Activated naive CD8-positive, alpha-beta T cell treated with anti-CD3 and anti-CD28 coated beads for 36 hours (primary cell): Measurements from ENCODE around the gene GOLGA6L2. TPM values are rescaled to one million over a fixed set of nuclear protein-coding genes. Genes with fewer than 3 reads are reported as not detected.
"Not testable (repeated sequence)": the region's sequence is repeated elsewhere in the genome, so short reads cannot be mapped to it uniquely, and the experiment has no call there.

ENCODE experiments used
- DNase-seq: peaks from one replicate; pipeline ENCODE4 v3.0.0; 2021
- H3K27ac Mint-ChIP-seq: one replicate; pipeline ENCODE4 v1.8.0; 2022; ENCODE audit warnings: mild to moderate bottlenecking, moderate library complexity, mixed read lengths
- H3K27me3 Mint-ChIP-seq: one replicate; pipeline ENCODE4 v1.8.0; 2022; ENCODE audit warnings: mild to moderate bottlenecking, mixed read lengths
- H3K36me3 Mint-ChIP-seq: one replicate; pipeline ENCODE4 v1.8.0; 2021; ENCODE audit warnings: mild to moderate bottlenecking, mixed read lengths
- H3K4me1 Mint-ChIP-seq: one replicate; pipeline ENCODE4 v1.8.0; 2021; ENCODE audit warnings: mixed read lengths
- H3K4me3 Mint-ChIP-seq: one replicate; pipeline ENCODE4 v1.8.0; 2022; ENCODE audit warnings: mild to moderate bottlenecking, moderate library complexity, mixed read lengths
- H3K9me3 Mint-ChIP-seq: one replicate; pipeline ENCODE4 v1.8.0; 2022; ENCODE audit warnings: mixed read lengths
- total RNA-seq, 2 experiments: library from RNA; stranded (reverse); gene quantifications; one replicate each; pipeline ENCODE4 v1.2.3, GENCODE V29; 2021

GOLGA6L2 gene
- total RNA-seq, 2 experiments from 2014 or later = not detected

GRCh38 chr15:23412881-23413600 is 34.0 kb downstream of the GOLGA6L2 start:
- not testable (repeated sequence) for H3K4me1 Mint-ChIP-seq, H3K9me3 Mint-ChIP-seq, H3K36me3 Mint-ChIP-seq, H3K4me3 Mint-ChIP-seq, H3K27ac Mint-ChIP-seq, H3K27me3 Mint-ChIP-seq, DNase-seq

GRCh38 chr15:23411841-23412240 is 35.2 kb downstream of the GOLGA6L2 start:
- H3K27me3 Mint-ChIP-seq = peaks cover 3% of the 10 kb centered on the region
- no peak overlapping the region for H3K27ac Mint-ChIP-seq
- H3K4me3 Mint-ChIP-seq = no peak overlapping the region
- peaks cover 4% of the 10 kb centered on the region for H3K9me3 Mint-ChIP-seq
- DNase-seq = no peak
- H3K4me1 Mint-ChIP-seq = no peaks in the 10 kb centered on the region
- no peaks in the 10 kb centered on the region for H3K36me3 Mint-ChIP-seq

- H3K4me3 Mint-ChIP-seq = no peak overlapping the region
- H3K36me3 Mint-ChIP-seq = no peaks in the 10 kb centered on the region
- H3K4me1 Mint-ChIP-seq = no peaks in the 10 kb centered on the region
- no peak for DNase-seq
- peaks cover 6% of the 10 kb centered on the region for H3K9me3 Mint-ChIP-seq
- peaks cover 12% of the 10 kb centered on the region for H3K27me3 Mint-ChIP-seq
- no peak overlapping the region for H3K27ac Mint-ChIP-seq
Measured at GRCh38 chr15:23403550-23403949, 43.5 kb downstream of the GOLGA6L2 start.

- no peak overlapping the region for H3K27ac Mint-ChIP-seq
- no peaks in the 10 kb centered on the region for H3K36me3 Mint-ChIP-seq
- H3K4me1 Mint-ChIP-seq = no peaks in the 10 kb centered on the region
- H3K27me3 Mint-ChIP-seq = peaks cover 12% of the 10 kb centered on the region
- H3K9me3 Mint-ChIP-seq = peaks cover 6% of the 10 kb centered on the region
- DNase-seq = no peak
- H3K4me3 Mint-ChIP-seq = no peak overlapping the region
Measured at GRCh38 chr15:23402544-23402943, 44.5 kb downstream of the GOLGA6L2 start.

GRCh38 chr15:23402140-23402539 is 44.9 kb downstream of the GOLGA6L2 start:
- Mint-ChIP-seq H3K9me3 (peaks cover 6% of the 10 kb centered on the region), H3K27me3 (peaks cover 12% of the 10 kb centered on the region), H3K4me1 (no peaks in the 10 kb centered on the region), H3K4me3 (no peak overlapping the region), H3K27ac (no peak overlapping the region), H3K36me3 (no peaks in the 10 kb centered on the region)
- no peak for DNase-seq

GRCh38 chr15:23401627-23402026 is 45.4 kb downstream of the GOLGA6L2 start:
- no peak for DNase-seq
- Mint-ChIP-seq H3K27me3 (peaks cover 6% of the 10 kb centered on the region), H3K4me3 (no peak overlapping the region), H3K9me3 (peaks cover under 1% of the 10 kb centered on the region), H3K36me3 (no peaks in the 10 kb centered on the region), H3K27ac (no peak overlapping the region), H3K4me1 (no peaks in the 10 kb centered on the region)

GRCh38 chr15:23399207-23399606 is 47.8 kb downstream of the GOLGA6L2 start:
- not testable (repeated sequence) for DNase-seq, H3K27ac Mint-ChIP-seq, H3K36me3 Mint-ChIP-seq, H3K4me1 Mint-ChIP-seq, H3K4me3 Mint-ChIP-seq, H3K27me3 Mint-ChIP-seq, H3K9me3 Mint-ChIP-seq

GRCh38 chr15:23398357-23398756 is 48.7 kb downstream of the GOLGA6L2 start:
- H3K36me3 Mint-ChIP-seq, H3K4me1 Mint-ChIP-seq, DNase-seq, H3K27me3 Mint-ChIP-seq, H3K4me3 Mint-ChIP-seq, H3K9me3 Mint-ChIP-seq, H3K27ac Mint-ChIP-seq: not testable (repeated sequence)

- Mint-ChIP-seq H3K27ac (no peak overlapping the region), H3K27me3 (peaks cover 8% of the 10 kb centered on the region), H3K4me3 (no peak overlapping the region), H3K36me3 (no peaks in the 10 kb centered on the region), H3K4me1 (no peaks in the 10 kb centered on the region), H3K9me3 (no peaks in the 10 kb centered on the region)
- no peak for DNase-seq
Measured at GRCh38 chr15:23397779-23398178, 49.3 kb downstream of the GOLGA6L2 start.

GRCh38 chr15:23395832-23396231 is 51.2 kb downstream of the GOLGA6L2 start:
- H3K36me3 Mint-ChIP-seq = no peaks in the 10 kb centered on the region
- H3K27ac Mint-ChIP-seq = no peak overlapping the region
- H3K4me3 Mint-ChIP-seq = no peak overlapping the region
- peaks cover 3% of the 10 kb centered on the region for H3K27me3 Mint-ChIP-seq
- no peak for DNase-seq
- H3K4me1 Mint-ChIP-seq = no peaks in the 10 kb centered on the region
- H3K9me3 Mint-ChIP-seq = no peaks in the 10 kb centered on the region

GRCh38 chr15:23395030-23395692 is 51.9 kb downstream of the GOLGA6L2 start:
- H3K4me3 Mint-ChIP-seq = no peak overlapping the region
- H3K27ac Mint-ChIP-seq = no peak overlapping the region
- H3K4me1 Mint-ChIP-seq = no peaks in the 10 kb centered on the region
- H3K27me3 Mint-ChIP-seq = peaks cover 3% of the 10 kb centered on the region
- DNase-seq = no peak
- no peaks in the 10 kb centered on the region for H3K9me3 Mint-ChIP-seq
- no peaks in the 10 kb centered on the region for H3K36me3 Mint-ChIP-seq

Other genes with a start within 250 kb of the GOLGA6L2 start
- not detected for gene GOLGA6L26, start 113.0 kb downstream of the GOLGA6L2 start, total RNA-seq
- gene GOLGA8S, start 92.5 kb downstream of the GOLGA6L2 start, total RNA-seq = under 1 TPM in 1 of 2 experiments, not detected in 1; 0.18 TPM
- gene MKRN3, start 118.4 kb upstream of the GOLGA6L2 start, total RNA-seq = 1 to 10 TPM; 1.0 to 1.4 TPM
- not detected for gene MAGEL2, start 200.6 kb upstream of the GOLGA6L2 start, total RNA-seq
- gene NDN, start 240.1 kb upstream of the GOLGA6L2 start, total RNA-seq = 1 to 10 TPM; 3.5 to 3.9 TPM